ENCODE data around the gene CMTM5.

DNA sequence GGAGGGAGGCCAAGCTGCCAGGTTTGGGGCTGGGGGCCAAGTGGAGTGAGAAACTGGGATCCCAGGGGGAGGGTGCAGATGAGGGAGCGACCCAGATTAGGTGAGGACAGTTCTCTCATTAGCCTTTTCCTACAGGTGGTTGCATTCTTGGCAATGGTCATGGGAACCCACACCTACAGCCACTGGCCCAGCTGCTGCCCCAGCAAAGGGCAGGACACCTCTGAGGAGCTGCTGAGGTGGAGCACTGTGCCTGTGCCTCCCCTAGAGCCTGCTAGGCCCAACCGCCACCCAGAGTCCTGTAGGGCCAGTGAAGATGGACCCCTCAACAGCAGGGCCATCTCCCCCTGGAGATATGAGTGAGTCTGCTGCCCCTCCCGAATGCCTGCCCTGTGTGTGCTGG is 3.8 kb upstream of the CMTM5 start:
- no peak for TF ChIP-seq CSDC2 (CRISPR knock-in tag; IDR thresholded peaks at IDR 0.05)
- TF ChIP-seq ARNTL (CRISPR knock-in tag; IDR thresholded peaks at IDR 0.05; ENCODE audit: borderline replicate concordance, low read depth) = no peak
- no peak for TF ChIP-seq CSRNP3 (CRISPR knock-in tag; IDR thresholded peaks at IDR 0.05)
- TF ChIP-seq CREB5 (CRISPR knock-in tag; IDR thresholded peaks at IDR 0.05; ENCODE audit: low read depth) = no peak
- TF ChIP-seq OSR1 (CRISPR knock-in tag; IDR thresholded peaks at IDR 0.05) = no peak
- no peak for TF ChIP-seq ISL1 (CRISPR knock-in tag; IDR thresholded peaks at IDR 0.05)
- no peak for TF ChIP-seq TCF4 (CRISPR knock-in tag; IDR thresholded peaks at IDR 0.05; ENCODE audit: borderline replicate concordance)
